GDM1 (cell line): ENCODE measurements around the gene PABPC3.

Source experiments
- DNase-seq: peaks from one replicate; lab custom pipeline; 2025; lab: John Stamatoyannopoulos, UW

Gene PABPC3

DNA sequence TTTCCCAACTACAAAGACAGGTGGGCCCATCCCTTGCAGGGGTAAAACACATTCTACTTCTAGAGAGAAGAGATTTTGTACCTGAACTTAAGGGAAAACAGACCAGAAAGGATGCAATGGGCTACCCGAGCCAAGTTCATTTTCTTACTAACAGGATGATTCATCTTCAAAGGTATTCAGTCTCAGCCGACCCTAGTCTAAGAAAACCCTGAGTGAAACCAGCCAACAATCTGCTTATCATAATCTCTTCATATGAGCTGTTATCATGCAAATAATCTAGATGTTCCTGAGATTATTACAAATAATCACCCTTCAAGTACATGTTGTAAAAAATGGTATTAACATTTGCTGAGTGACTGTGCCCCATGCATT lies 15.6 kb downstream of the PABPC3 start:
- DNase-seq, result no peak

DNA sequence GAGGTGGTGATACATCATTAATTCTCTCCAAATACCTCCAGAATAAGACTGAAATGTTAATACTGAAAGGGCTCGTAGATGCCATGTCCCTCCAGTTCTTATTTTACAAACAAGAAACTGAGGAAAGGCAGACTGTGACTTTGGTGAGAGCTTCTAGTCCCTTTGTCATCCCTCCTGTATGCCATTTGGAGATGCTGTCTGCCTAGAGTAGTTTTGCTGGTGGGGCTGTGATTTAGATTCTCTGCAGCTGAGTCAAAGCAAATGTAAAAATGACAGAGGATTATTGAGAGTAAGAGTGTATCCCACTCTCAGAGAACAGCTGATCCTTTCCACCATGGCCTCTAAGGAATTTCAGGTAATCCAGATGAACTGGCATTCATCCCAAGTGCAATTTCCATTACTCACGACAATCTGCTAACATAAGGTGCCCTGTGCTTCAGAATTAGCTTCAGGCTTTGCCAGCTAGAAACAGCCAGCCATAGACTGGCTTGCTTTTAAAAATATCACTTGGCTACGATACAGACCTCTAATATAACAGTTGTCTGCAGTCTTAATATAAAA lies 16.8 kb downstream of the PABPC3 start:
- no peak for DNase-seq

DNA sequence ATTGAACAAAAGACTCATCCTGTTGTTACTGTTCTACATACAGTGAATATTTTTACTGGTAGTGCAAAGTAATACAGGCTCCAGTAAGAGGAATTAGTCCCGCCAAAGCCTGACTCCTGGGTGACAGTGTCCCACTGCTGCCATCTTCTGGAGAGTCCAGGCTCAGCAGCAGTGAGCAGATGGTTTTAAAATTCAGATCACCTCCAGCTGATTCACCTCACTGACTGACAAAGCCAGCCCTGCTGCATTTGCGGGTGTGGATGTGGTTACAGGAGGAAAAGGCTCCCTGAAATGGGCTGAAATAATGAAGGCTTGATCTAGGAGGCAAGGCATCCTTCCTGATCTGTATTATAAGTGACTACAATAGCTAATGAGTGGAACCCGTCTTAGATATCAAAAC lies 18.3 kb downstream of the PABPC3 start:
- peak; percentile 79 for DNase-seq

DNA sequence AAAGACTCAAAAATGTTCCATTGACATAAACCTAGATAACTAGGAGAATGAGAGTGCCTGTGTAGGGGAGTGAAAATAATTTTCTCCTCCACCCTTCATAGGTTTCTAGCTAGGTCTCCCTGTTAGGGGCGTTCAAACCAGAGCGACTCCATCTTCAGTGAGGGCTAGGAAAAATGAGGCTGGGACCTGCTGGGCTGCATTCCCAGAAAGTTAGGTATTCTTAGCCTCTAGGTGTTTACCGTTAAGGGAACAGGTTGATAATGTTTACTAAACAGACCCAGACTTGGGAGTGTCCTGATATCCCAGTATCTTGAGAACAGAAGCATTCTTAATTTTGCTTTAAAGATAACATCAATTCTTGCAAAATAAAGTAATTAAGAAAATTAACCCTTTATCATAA lies 20.1 kb downstream of the PABPC3 start:
- DNase-seq, result no peak

DNA sequence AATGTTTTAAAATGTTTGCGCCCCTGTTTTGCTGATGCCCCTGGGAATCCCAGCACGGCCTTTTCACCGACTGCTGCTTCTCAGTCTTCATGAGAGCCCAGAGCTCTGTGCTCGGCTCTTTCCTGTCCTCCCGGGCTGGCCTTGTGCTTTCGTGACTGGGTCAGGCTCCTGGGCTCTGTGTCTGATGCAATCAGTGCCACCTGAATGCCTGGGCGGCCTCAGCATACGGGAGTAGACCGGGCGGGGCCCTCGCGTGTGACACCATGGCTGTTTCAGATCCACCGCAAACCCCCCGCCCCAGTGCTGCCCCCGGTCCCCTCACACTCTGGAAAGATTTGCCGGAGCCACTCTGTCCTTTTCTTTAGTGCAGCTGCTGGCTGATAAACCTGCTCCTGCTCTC lies 21.4 kb downstream of the PABPC3 start:
- no peak for DNase-seq

DNA sequence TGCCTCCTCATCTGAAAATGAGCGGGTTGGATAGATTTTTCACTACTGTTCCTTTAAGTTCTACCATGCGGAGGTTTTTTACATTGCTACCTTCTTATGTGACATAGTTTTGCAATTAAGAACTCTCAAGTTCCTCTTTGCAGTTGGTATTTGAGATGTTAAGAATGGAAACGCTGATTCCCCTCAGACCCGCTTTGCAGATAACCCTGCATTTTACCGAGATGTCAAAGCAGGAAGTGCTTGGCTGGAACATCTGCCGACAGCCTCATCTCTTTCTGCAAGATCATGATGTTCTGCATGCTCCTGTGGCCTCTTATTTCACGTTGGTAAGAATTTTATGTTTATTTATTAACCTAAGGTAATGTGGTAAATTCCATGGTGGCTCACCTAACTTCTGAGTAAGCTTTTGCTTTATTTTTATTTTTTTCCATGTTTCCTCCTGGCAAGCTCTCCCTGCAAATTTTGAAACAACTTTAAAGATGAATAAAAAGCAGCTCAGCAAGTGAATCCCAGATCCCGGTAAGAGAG lies 22.5 kb downstream of the PABPC3 start:
- DNase-seq, result no peak

DNA sequence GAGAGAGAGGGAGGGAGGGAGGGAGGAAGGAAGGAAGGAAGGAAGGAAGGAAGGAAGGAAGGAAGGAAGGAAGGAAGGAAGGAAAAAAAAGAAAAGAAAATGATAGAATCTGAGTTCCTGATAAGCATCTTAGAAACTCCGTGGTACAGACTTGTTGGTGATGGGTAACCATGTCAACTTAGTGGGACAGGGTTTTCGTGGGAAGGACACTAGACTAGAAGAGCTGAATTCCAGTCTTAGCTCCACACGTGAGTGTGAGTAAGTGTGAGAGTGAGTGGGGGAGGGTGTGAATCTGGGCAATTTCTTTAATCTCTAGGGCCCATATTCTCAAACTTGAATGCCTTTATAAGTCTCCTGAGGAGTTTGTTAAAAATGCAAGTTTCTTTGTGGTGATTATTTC lies 35.0 kb downstream of the PABPC3 start:
- no peak for DNase-seq

DNA sequence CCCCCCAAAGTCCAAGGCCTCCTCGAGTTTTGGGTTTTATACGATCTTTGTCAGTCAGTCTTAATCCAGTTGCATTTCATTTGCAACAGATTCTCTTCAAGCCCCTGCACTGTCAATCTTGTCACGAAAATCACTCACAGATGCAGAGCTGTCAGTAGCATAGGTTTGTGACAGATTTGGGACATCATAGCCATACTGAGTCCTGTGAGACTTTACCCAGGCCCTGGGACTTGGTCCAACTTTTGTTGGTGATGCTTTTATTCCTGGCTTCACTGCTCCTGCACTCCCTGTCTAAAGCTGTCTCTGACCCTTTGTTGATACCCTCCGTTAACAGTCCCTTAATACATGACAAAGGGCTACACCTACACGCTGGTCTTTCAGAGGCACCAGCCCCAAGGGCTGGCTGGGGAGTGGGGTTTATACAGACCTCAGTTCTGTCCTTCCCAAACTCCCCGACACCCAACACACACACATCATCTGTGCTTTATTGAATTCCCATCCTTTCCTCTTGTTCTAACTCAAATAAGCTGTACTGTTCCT lies 36.0 kb downstream of the PABPC3 start:
- no peak for DNase-seq

DNA sequence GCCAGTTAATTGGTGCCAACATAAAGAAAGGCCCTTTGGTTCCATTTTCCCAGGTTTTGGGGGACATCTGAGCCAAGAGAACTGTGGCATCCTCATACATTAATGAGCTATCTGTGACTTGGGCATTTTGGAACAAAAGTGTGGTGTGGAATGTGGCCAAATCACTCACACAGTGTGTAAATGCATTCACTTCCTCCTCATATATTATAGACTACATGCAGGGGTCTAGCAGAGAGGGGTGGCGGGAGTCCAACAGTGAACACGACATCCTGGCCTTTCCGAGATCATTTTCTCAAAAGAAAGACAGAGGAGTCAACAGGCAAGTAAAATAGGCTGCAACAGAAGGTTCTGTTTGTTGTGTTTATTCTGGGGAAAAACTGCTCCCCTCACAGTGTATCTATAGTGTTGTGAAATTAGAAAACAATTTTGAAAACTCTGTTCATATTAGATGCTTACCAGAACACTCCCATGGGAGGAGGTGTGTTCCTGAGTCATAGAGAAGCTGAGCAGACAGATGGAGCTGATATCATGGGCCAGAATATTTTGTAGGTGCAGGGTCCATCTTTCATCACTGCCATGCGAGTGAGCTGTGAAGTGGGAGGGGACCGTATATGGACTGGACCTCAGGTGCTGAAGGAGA lies 36.9 kb downstream of the PABPC3 start:
- no peak for DNase-seq

DNA sequence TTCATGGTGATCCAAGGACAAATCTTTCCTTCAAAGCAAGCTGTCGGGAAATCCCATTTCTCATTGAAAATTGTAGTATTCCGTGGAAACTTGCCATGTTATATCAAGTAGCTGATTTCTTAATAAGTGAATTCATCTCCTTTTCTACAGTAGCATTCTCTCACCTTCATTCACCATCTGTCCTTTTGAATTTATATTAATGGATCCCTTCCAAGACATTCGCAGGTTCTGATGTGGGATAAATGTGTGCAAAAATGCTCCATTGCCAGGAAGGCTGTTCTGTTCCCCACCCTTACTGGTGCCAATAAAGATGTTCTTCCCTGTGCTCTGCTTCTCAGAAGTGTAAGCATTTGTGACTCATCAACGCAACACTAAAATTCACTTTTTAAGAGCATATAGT lies 40.0 kb downstream of the PABPC3 start:
- DNase-seq, result no peak

DNA sequence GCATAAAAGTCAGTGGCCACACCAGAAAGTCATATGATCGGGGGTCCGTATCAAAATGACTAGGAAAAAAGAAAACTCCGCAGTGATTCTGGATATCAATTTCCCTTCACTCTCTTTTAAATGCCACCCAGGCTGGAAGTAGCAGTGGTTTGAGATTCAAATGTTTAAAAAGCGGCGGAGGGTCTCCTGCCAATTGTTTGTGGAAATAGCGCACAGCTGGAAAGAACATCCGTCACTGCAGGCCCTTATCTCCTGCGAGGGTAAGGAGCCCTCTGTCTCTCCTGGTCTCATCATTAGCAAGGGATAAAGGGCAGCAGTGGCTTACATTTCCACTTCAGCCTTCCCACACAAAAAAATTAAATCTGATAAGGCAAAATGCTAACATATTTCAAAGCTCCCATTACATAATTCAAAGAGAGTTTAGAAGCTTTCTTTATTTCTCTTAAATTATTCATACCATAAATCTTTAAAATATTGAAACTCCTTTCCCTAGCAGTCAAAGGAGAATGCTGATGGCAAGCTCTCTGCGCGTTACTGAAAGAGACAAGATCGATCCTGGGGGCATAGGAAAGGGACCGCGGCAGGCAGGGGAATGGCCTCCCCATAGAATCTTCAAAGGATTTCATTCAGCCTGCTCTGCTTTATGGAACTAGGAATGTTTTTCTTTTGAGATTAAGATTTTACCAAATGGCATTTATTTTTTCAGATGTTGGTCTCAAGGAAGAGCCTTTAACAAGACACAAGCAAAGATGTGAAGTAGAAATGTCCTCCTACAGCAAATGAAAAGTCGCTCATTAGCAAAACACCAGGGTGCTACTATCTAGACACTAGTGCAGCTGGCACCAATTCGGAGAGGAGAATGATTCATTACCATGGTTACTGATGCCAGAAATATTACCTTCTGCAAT lies 41.2 kb downstream of the PABPC3 start:
- DNase-seq, result no peak

DNA sequence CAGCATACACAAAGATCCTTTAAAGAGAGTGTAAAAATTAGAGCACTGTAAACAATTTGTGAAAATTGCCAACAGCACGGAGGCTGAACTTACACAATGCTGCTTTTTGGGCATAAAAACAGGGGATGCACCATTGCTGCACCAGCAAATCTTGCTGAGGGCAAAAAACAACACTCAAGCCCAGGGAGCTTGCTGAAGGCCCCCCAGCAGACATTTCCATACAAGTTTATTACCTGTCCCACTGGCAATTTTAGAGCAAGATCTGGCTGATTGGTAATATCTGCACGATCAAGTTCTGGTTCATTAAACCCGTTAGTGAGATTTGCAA lies 41.8 kb downstream of the PABPC3 start:
- DNase-seq, result no peak

DNA sequence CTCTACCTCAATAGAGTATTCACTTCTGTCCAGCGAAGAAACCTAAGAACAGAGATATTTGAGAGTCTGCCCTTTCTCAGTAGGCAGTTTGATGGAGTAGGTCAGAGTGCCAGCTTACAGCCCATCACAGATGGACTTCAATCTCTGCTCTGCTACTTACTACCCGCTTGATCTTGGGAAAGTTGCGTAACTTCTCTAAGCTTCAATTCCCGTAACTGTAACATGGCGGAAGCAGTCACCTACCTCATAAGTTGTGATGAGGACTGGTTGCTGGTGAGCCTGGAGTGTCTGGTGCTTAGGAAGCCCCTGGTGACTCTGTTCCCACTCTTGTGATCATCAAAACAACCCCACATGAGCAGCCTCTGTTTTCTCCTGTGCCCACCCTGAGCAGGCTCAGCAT lies 45.1 kb downstream of the PABPC3 start:
- no peak for DNase-seq

DNA sequence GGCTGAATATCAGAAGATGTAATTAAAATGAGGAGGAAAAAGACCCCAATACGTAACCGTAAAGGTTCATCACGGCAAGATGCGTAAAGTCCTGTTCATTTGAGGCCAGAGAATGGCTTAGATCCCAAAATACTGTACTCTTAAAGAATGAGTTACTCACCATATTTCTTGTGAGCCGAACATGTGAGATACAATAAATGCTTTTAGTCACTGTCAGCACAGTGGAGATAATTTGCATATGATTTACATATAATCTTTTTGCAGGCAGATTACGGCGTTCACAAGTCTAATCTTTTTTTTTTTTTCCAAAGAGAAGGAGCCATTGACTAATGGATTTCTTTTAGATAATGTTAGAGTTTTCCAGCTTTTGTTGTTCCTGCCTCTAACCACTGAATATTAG lies 47.8 kb downstream of the PABPC3 start:
- no peak for DNase-seq

DNA sequence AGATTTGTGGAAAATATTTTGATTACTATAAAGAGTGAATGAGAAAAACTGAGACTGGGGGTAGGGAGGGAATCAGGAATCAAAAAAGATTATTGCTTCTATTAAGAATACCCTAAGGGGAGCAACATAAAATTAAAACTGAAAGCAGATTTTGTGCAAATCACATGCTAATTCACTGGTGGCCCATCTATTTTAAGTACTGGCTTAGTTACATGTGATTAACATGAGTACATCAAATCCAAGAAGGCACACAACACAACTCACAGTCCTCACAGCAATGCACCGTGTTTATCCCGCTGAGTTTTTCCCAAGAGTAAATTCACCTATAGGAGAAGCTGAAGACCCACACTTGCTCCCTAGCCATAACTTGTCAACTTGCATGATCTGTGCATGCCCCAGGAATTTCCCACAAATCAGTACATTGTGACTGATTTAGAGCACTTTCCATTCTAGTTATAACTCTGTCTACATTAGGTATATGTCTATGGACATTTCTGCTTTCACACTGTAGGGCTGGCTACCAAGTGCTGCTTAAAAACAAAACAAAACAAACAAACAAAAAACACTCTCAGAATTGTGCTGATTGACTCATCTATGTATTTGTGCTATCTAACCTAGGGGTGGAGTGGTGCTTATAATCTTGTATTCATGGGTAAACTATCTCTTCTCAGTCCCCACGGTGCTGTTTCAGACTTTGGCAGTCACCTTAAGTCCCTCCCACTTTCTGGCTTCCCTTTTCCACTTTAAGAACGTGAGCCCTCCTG lies 51.9 kb downstream of the PABPC3 start:
- DNase-seq, result no peak

DNA sequence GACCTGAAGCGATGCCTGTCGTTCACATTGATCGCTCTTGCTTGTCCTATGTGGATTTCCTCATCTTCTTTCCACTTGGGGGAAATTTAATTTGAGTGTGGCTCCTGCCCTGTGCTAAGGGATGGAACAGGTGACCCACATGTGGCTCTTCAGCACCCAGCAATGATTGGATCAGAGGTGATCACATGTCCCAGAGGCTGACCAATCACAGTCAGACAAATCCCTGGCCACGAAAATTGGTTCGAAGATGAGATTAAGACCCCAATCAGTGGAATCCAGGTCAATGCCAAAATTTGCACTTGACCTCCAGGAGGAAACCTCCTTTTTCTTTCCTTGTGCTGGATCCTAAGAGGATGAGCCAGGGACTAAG lies 52.5 kb downstream of the PABPC3 start:
- no peak for DNase-seq
